ENCODE data around the gene DDO.
A peak's percentile ranks its signal among the peaks of the same experiment; 100 is the strongest.
"Not testable (repeated sequence)": the region's sequence is repeated elsewhere in the genome, so short reads cannot be mapped to it uniquely, and the experiment has no call there.

Gene DDO, protein sequence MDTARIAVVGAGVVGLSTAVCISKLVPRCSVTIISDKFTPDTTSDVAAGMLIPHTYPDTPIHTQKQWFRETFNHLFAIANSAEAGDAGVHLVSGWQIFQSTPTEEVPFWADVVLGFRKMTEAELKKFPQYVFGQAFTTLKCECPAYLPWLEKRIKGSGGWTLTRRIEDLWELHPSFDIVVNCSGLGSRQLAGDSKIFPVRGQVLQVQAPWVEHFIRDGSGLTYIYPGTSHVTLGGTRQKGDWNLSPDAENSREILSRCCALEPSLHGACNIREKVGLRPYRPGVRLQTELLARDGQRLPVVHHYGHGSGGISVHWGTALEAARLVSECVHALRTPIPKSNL

DNA sequence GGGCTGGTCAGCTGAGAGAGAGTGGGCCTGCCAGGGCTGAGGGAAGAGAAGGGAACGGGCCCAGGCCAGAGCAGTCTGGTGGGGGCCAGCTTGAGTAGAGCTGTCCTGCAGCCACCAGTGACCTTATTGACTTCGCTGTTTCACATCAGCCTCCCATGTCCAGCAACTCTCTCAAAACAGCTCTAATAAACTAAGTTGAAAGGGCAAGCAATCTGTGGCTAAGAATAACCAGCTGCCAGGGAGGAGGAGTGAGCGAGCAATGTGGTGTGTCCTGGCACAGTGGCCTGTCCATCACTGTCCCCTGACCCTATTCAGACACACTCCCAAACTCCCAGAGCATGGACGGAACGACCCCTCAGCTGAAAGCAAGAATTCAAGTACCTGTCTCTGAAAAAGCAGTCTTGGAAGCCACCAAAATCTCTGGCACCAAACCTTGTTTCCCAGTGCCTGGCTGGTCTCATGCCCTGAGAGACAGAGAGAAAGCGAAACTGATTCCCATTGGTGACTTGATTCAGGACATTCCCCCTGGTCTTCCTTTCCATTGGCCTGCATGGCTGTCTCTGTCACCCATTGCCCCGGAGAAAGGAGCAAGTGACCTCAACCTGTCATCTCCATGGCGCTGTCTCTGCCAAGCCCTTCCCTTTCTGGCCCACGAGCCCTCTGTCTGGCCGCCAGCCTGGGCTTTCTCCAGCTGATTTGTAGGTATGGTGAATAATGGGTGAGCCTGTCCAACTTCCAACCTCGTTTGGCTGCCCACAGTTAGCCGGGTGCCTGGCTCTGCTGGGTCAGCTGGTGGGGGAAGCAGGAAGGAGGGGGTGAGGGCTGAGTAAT lies at the start of gene DDO:
TSS of gene DDO (minus strand) at position 490 of the 831 bp plus-strand sequence. CDS start 2,113 bp downstream, outside the sequence.
- DNase-seq (ENCODE audit: low spot score), result peak; percentile 91

DNA sequence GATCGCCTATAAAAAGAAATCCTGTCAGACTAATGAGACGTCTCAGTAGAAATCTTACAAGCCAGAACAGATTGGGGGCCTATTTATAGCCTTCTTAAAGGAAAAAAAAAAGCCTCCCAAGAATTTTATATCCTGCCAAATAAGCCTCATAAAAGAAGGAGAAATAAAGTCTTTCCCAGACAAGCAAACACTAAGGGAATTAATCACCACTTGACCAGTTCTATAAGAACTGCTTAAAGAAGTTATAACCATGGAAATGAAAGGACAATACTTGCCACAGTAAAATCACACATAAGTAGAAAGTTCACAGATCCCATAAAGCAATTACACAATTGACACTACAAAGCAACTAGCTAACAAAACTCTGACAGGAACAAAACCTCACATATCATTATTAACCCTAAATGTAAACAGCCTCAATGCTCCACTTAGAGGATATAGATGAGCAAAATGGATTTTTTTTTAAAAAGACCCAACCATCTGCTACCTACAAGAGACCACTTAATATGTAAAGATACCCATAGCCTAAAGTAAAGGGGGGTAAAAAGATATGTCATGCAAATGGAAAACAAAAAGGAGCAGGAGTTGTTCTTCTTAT lies 47.6 kb upstream of the DDO start:
- no peak for DNase-seq (ENCODE audit: low spot score)

DNA sequence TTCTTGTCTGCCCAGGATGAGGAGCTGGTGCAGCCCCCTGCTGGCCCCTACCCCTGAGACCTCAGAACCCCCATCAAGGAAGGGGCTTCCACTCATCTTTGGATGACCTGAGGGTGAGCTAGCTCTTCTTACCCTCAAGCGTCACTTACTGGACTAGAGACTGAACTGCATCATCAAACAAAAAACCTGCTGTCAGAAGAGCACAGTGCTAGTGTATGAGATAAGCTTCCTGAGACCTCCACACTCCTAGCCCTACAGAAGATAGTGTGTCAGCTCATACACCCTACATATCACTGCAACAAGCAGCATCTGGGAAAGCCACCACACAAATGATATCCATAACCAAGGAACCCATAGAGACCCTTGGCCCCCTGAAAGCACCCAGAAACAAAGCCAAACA lies 46.0 kb upstream of the DDO start:
- DNase-seq (ENCODE audit: low spot score), result no peak

DNA sequence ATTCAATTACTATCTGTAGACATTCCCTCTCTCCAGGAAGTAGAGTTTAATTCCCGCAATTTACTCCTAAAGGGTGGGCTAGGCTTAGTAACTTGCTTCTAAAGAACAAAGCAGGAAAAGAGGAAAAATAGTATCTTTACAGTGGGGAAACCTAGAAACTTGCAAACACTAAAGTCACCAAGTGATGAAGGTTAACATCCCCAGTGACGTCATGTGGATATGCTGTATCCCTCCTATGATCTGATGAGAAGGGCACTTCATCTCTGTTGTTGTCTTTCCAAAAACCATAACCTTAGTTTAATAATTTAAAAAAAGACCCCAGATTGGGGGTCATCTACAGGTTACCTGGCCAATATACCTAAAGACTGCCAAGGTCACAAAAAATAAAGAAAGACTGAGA lies 43.8 kb upstream of the DDO start:
- DNase-seq (ENCODE audit: low spot score), result no peak

DNA sequence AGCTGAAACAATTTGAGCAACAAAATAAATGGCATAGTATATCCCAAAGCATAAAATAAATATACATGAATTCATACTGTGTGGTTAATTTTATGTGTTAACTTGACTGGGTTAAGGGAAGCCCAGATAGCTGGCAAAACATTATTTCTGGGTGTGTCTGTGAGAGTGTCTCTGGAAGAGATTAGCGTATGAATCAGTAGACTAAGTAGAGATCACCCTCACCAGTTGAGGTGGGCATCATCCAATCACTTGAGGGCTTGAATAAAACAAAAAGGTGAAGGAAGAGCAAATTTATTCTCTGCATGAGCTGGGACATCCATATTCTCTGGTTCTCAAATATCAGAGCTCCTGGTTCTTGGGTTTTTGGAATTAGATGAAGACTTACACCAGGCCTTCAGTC lies 43.1 kb upstream of the DDO start:
- DNase-seq (ENCODE audit: low spot score), result no peak

DNA sequence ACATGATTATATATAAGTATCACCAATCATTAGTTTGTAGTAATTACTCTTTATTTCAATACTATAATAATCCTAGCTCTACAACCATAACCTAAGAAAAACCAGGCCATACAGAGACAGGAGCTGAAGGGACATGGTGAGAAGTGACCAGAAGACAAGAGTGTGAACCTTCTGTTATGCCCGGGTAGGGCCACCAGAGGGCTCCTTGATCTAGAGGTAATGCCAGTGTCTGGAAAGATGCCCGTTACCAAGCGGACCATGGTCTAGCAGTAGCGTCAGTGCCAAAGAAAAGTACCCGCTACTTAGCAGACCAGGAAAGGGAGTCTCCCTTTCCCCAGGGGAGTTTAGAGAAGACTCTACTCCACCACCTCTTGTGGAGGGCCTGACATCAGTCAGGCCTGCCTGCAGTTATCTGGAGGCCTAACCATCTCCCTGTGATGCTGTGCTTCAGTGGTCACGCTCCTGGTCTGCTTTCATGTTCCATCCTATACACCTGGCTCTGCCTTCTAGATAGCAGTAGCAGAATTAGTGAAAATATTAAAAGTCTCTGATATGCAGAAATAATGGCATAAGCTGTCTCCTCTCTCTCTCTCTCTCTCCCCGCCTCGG lies 42.3 kb upstream of the DDO start:
- DNase-seq (ENCODE audit: low spot score), result not testable (repeated sequence)

DNA sequence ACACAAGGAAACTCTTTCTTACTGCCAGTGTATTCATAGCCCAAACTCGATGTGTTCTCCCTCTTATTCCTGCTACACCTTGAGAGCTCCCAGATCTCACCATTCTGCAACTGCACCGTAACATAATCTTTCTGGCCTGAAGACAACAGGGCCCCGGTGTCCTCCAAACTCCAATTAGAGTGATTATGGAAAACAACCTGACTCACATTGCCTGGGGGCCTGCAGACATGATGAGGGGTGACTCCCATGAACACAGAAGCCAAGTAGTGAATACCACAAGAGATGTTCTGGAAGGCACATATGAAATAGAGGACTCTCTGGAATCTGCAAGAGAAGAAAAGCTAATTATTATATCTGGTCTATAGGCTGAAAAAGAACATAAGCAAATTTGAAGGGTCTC lies 41.3 kb upstream of the DDO start:
- DNase-seq (ENCODE audit: low spot score), result no peak

DNA sequence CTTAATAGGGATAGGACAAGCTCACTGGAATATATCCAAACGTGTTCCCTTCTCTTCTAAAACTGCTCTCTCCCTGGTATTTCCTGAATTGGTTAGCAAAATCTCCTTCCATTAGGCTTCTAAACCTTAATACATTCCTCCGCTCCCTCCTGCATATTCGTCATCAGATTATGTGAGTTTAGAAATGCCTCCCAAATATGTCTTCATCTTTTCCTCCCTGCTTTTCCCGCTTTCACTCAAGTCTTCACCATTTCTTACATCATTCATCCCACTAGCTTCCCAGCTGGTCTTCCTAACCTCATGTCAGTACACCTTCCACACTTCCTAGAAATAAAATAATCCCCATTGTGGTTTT lies 34.1 kb upstream of the DDO start:
- DNase-seq (ENCODE audit: low spot score), result no peak

DNA sequence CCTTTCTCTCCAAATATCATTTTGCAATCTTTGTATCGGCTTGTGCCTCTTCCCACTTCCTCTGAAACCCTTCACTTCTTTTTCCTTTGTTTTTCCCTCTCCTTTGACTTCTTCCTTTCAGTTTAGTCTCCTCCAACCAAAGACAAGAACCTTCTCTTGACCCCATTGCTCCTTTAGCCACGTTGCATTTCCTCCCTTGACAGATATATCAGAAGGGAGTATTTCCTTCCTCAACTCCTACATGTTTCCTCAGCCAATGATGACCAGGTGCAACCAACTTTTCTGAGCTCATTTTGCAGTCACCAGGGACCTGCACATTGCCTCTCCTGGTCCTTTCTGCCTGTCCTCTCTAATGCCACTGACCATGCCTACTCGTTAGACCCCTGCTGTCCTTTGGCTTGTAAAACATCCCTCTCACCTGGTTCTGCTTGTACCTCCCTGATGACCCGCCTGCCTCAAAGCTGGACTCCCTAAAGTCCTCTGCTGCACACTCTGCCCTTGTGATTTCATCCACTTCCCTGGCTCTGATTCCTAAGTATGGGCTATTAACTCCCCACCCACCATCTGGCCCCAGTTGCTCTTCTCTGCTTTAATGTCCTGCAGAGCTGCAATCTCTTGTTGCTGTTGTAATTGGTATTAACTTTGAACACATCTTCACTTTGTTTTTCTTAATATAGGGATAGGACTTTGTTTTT lies 33.6 kb upstream of the DDO start:
- no peak for DNase-seq (ENCODE audit: low spot score)

DNA sequence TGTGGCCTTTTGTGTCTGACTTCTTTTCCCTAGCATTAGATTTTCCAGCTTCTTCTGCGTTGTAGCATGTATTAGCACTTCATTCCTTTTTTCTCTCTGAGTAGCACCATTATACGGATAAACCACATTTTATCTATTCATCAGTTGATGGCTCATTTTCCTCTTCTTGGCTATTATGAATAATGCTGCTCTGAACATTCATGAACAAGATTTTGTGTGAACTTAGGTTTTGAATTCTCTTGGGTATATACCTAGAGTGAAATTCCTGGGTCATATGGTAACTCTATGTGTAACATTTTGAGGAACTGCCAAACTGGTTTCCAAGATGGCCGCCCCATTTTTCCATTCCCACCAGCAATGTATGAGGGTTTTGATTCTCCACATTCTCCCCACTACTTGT lies 32.4 kb upstream of the DDO start:
- no peak for DNase-seq (ENCODE audit: low spot score)

DNA sequence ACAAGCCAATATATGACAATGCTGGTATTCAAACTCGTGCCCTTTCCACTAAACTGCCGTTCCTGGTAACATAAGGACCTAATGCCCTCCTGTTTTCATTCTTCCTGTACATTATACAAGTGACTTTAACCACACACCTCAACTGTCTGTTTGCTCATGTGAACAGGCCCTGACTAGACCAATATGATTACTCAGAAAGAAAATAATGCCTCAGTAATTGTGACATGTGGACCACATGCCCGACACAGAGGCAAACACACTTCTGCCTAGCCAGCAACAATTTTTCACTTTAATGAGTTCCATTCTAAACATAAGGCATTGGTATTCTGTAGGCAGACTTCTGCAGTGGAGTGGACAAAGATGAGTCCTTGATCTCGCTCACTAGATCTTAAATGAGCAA lies 31.0 kb upstream of the DDO start:
- DNase-seq (ENCODE audit: low spot score), result no peak

DNA sequence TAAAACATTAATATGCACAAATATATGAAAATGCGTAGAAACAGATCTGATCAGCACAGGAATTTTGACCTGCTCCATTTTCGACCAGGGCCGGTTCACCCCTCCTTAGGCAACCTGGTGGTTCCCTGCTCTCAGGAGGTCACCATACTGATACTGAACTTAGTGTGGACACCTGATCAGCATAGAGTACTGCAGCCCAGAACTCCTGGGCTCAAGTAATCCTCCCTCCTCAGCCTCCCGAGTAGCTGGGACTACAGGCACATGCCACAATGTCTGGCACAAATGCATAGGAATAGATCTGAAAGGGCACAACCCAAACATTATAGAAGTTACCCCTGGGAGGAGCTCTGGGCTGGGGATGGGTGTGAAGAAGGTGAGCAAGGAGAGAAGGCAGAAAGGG lies 24.7 kb upstream of the DDO start:
- no peak for DNase-seq (ENCODE audit: low spot score)

DNA sequence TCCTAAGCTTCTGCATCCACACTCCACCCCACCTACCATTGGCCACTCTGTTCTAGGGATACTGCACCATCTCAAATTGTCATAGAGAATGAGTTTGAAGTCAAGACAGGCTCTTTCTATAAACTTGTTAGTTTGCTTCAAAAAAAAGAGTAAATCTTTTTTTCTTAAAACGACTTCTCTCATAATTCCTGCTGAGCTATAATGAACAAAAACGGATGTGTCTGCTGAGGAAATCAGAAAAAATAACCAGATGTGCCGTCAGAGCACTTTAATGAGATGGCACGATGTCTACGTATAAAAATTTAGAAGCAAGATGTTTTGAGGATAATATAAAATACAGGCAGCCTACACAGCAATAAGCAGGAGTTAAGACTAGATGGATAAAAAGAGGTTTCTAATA lies 24.0 kb upstream of the DDO start:
- no peak for DNase-seq (ENCODE audit: low spot score)

DNA sequence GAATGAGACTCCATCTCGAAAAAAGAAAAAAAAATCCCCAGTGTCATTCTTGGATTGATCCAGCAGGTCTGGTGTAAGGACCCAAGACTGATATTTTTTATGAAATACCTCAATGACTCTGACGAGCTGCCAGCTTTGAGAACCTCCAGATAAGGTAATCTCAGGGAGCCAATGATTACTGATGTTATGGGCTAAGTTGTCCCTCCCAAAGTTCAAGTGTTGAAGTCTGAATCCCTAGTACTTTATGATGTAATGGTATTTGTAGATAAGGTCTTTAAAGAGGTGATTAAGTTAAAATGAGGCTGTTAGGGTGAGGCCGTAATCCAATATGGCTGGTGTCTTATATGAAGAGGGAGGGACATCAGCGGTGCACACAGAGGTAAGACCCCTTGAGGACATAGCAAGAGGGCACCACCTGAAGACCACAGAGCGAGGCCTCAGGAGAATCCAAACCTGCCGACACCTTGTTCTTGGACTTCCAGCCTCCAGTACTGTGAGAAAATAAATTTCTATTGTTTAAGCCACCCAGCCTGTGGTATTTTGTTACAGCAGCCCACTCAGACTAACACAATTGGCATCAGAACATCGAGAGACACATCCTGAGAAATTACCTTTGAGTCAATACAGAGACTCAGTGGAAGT lies 19.7 kb upstream of the DDO start:
- DNase-seq (ENCODE audit: low spot score), result no peak

DNA sequence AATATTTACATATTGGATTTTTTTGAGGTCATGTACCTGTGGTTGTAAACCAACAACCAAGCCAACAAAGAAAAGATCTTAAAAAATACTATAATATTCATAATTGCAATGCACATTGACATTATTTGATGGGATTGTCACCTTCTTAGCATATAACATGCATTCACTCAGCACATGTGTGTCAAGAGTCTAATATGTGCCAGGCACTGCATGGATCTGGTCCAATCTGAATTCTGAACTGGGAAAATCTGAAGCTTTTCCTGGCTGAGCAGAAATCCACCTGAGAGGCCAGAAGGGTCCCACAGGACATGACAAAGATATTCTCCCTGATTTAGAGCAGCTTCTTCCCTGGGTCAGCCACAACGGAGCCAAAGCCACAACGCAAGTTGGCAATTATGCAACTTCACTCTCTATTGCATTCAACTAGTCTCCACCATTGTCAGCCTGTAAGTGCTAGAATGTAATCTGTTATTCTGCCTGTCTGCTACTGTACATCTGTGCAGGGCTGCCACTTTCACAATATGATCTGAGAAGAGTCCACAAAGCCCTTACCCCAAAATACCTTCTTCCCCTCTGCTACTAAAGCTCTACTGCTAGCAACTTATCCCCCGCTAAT lies 17.0 kb upstream of the DDO start:
- no peak for DNase-seq (ENCODE audit: low spot score)

DNA sequence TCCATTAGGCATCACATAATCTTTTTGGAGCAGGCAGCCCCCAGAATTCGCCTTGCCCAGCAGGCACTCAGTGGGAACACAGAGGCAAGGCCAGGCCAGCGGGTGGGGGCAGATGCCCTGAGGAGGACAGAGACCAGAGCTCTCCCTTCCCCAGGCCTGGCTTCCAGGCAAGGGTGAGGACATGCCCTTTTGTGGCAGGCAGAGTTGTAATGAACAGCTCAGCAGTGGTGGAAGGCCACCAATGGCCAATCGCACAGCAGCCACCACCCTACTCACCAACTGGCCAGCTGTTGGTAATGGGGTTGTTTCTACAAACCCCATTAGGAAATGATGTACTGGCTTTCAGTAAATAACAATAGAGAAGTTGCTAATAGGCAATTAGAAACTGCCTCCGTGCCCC lies 15.4 kb upstream of the DDO start:
- no peak for DNase-seq (ENCODE audit: low spot score)

DNA sequence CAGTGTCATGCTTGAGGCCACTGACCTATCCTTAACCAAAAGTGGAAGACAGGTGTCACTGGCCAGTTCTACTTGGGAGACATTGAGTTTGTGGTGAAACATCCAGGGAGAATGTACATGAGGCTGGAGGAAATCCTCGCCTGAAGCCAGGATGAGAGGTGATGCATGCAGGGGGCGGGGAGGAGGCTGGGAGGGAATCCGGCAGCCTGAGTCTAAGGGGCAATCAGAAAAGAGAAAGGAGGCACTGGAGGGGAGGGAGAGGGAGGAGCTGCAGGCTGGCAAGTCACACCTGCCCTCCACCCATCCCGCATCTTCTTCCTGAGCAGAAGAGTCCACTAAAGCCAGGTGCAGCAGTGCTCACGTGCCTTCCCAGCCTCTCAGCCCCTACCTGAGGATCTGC lies 14.9 kb upstream of the DDO start:
- no peak for DNase-seq (ENCODE audit: low spot score)

DNA sequence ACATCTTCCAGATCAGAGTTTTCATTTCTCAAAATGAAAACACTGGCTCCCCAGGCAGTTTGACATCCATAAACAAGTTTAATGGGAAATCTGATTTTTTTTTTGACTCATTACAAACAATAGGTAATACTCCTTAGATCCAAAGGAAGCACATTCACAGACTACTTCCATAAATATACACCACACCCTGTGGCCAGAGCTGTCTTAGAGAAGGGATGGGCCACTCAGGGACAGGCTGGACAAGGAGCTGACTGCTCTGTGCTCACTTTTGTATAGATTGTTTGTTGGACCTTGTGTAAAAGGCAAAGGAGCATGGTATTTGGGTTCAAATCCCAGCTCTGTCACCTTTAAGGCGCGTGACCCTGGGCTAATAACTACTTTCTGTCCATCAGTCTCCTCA lies 12.8 kb upstream of the DDO start:
- no peak for DNase-seq (ENCODE audit: low spot score)

DNA sequence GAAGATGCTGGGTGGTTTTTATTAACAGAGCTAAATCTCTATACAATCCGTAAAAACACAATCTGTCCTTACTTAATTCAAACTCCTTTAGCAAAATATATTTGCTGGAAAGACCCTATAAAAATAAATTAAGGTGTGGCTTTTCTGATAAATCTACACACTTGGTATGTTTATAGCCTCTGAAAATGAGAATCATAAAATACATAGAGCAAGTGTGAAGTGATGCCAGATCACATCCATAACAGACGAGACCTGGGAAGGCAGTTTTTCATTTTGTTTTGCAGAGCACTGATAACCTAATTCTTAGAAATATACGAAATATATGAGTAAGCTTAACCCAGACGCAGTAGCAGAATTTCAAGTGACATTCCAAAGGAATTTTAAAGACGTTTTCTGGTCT lies 10.4 kb upstream of the DDO start:
- no peak for DNase-seq (ENCODE audit: low spot score)

DNA sequence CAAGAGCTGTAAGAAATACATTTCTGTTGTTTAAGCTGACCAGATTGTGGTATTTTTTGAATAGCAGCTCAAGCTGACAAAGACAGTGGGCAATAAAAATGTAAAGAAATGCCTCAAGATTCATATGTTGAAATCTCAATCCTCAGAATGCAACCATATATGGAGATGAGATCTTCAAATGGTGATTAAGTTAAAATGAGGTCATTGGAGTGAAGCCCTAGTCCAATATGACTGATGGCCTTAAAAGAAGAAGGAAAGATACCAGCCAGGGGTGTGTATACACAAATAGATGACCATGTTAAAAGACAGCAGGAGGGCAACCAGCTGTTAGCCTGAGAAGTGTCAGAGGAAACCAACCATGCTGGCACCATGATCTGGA lies 7.1 kb upstream of the DDO start:
- no peak for DNase-seq (ENCODE audit: low spot score)

DNA sequence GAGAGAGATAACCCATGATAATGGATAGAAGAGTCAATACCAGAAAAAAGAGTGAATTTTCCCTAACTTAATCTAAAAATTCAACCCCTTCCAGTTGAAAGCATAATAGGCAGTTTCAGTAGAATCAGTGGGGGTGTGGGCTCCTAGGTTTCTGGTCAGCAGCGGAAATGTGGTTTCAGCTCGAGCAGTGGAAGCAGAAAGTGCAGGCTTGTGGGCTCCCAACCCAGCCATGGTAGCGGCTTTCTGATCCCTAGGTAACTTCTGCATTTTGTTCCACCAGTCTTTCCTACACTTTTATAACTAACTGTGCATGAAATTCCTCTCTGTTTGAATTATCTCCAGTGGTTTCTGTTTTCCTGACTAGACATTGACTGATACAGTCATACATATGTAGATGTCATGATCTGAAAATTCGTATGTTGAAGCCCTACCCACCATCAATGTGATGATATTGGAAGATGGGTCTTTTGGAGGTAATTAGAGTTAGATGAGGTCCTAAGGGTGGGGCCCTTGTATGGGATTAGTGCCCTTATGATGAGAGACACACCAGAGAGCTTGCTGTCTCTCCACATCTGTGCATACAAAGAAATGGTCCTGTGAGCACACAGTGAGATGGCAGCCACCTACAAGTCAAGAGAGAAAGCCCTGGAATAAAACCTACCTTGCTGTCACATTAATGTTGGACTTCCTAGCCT lies 6.5 kb upstream of the DDO start:
- DNase-seq (ENCODE audit: low spot score), result no peak

Data from AG08396 (cell line).